Neural crest cell (in vitro differentiated cells): ENCODE data around the gene EXT2. TPM values are rescaled to one million over a fixed set of nuclear protein-coding genes. Genes with fewer than 3 reads are reported as not detected.

Source experiments
- DNase-seq: peaks from one replicate; pipeline ENCODE4 v3.0.0; 2021; ENCODE audit warnings: low read depth, mixed read lengths, low spot score
- H3K27ac Mint-ChIP-seq: one replicate; pipeline ENCODE4 v1.8.0; 2021; ENCODE audit warnings: mild to moderate bottlenecking, mixed read lengths; ENCODE audit not compliant: unreplicated experiment
- H3K27me3 Mint-ChIP-seq: 2 replicates; pipeline ENCODE4 v1.8.0; 2021; ENCODE audit warnings: low read depth, mild to moderate bottlenecking, mixed read lengths
- H3K36me3 Mint-ChIP-seq: 2 replicates; pipeline ENCODE4 v1.8.0; 2021; ENCODE audit warnings: low read depth, mild to moderate bottlenecking, mixed read lengths
- H3K4me1 Mint-ChIP-seq: 2 replicates; pipeline ENCODE4 v1.8.0; 2021; ENCODE audit warnings: mixed read lengths
- H3K4me3 Mint-ChIP-seq: one replicate; pipeline ENCODE4 v1.8.0; 2021; ENCODE audit warnings: mild to moderate bottlenecking, mixed read lengths
- H3K9me3 Mint-ChIP-seq: 2 replicates; pipeline ENCODE4 v1.8.0; 2021; ENCODE audit warnings: mixed read lengths
- CTCF ChIP-seq: fragments of 200-600 bp; sonication (generic); conservative IDR thresholded peaks from 2 replicates; pipeline ENCODE4 v1.5.0; 2021; ENCODE audit warnings: antibody characterized with exemption, mild to moderate bottlenecking
- total RNA-seq: library from RNA; stranded (reverse); gene quantifications from 2 replicates; pipeline ENCODE4 v1.2.1, GENCODE V29; 2021

Gene EXT2
- total RNA-seq, 1 donor from 2014 or later = 56.6 TPM

GRCh38 chr11:44145011-44145775 lies 49.7 kb downstream of the EXT2 start:
- H3K27ac Mint-ChIP-seq = no peak overlapping the region
- no peak for DNase-seq
- H3K4me3 Mint-ChIP-seq = no peak overlapping the region
- peaks cover 2% of the 10 kb centered on the region for H3K9me3 Mint-ChIP-seq
- peaks cover 32% of the 10 kb centered on the region for H3K36me3 Mint-ChIP-seq
- no peaks in the 10 kb centered on the region for H3K27me3 Mint-ChIP-seq
- TF ChIP-seq CTCF = no peak
- H3K4me1 Mint-ChIP-seq = no peaks in the 10 kb centered on the region

GRCh38 chr11:44146931-44147330 lies 51.5 kb downstream of the EXT2 start:
- Mint-ChIP-seq H3K9me3 (peaks cover 2% of the 10 kb centered on the region), H3K27me3 (no peaks in the 10 kb centered on the region), H3K27ac (no peak overlapping the region), H3K4me1 (no peaks in the 10 kb centered on the region), H3K36me3 (peaks cover 43% of the 10 kb centered on the region), H3K4me3 (no peak overlapping the region)
- DNase-seq = no peak
- TF ChIP-seq CTCF = no peak

- H3K27me3 Mint-ChIP-seq = no peaks in the 10 kb centered on the region
- no peak for TF ChIP-seq CTCF
- no peaks in the 10 kb centered on the region for H3K4me1 Mint-ChIP-seq
- H3K27ac Mint-ChIP-seq = no peak overlapping the region
- H3K36me3 Mint-ChIP-seq = peaks cover 48% of the 10 kb centered on the region
- H3K9me3 Mint-ChIP-seq = peaks cover 4% of the 10 kb centered on the region
- H3K4me3 Mint-ChIP-seq = no peak overlapping the region
- no peak for DNase-seq
Measured at GRCh38 chr11:44147751-44148150, 52.3 kb downstream of the EXT2 start.

GRCh38 chr11:44149651-44150050 lies 54.2 kb downstream of the EXT2 start:
- Mint-ChIP-seq H3K36me3 (peaks cover 55% of the 10 kb centered on the region), H3K4me3 (no peak overlapping the region), H3K4me1 (no peaks in the 10 kb centered on the region), H3K27ac (no peak overlapping the region), H3K9me3 (peaks cover 5% of the 10 kb centered on the region), H3K27me3 (no peaks in the 10 kb centered on the region)
- no peak for DNase-seq
- no peak for TF ChIP-seq CTCF

GRCh38 chr11:44150401-44150800 lies 54.9 kb downstream of the EXT2 start:
- Mint-ChIP-seq H3K27me3 (no peaks in the 10 kb centered on the region), H3K36me3 (peaks cover 52% of the 10 kb centered on the region)
- TF ChIP-seq CTCF = no peak

More at GRCh38 chr11:44150401-44150800, 54.9 kb downstream of the EXT2 start:
- H3K9me3 Mint-ChIP-seq = peaks cover 5% of the 10 kb centered on the region
- no peak for DNase-seq
- H3K4me3 Mint-ChIP-seq = no peak overlapping the region
- no peak overlapping the region for H3K27ac Mint-ChIP-seq
- no peaks in the 10 kb centered on the region for H3K4me1 Mint-ChIP-seq
